ENCODE results near the gene CDC42EP5. TPM values are rescaled to one million over a fixed set of nuclear protein-coding genes. Genes with fewer than 3 reads are reported as not detected.

CDC42EP5 gene
- total RNA-seq, 1 donor from 2014 or later, result 33.4 TPM

- no peaks in the 10 kb centered on the region for H3K27me3 ChIP-seq
- intact Hi-C loops (cut with DNase I), result no loop called here
- peaks cover 0 to 9% of the 10 kb centered on the region in 2 donors for H3K36me3 ChIP-seq
- H3K9me3 ChIP-seq, result no peaks in the 10 kb centered on the region
- TF ChIP-seq, protein P1, sequence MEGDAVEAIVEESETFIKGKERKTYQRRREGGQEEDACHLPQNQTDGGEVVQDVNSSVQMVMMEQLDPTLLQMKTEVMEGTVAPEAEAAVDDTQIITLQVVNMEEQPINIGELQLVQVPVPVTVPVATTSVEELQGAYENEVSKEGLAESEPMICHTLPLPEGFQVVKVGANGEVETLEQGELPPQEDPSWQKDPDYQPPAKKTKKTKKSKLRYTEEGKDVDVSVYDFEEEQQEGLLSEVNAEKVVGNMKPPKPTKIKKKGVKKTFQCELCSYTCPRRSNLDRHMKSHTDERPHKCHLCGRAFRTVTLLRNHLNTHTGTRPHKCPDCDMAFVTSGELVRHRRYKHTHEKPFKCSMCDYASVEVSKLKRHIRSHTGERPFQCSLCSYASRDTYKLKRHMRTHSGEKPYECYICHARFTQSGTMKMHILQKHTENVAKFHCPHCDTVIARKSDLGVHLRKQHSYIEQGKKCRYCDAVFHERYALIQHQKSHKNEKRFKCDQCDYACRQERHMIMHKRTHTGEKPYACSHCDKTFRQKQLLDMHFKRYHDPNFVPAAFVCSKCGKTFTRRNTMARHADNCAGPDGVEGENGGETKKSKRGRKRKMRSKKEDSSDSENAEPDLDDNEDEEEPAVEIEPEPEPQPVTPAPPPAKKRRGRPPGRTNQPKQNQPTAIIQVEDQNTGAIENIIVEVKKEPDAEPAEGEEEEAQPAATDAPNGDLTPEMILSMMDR (IDR thresholded peaks at IDR 0.05), result no peak
- no peak for TF ChIP-seq POLR2AphosphoS5 (IDR thresholded peaks at IDR 0.05; ENCODE audit: insufficient read depth in 1 of 2, low read depth in 1 of 2)
- no peak for TF ChIP-seq POLR2A (IDR thresholded peaks at IDR 0.05)
- peaks cover 10% of the 10 kb centered on the region for H3K4me1 ChIP-seq
- DNase-seq (ENCODE audit: extremely low spot score in 2 of 2), result no peak
- no peak overlapping the region for H3K27ac ChIP-seq
- no peak overlapping the region for H3K4me3 ChIP-seq
Measured at GRCh38 chr19:54440641-54441040, 32.5 kb downstream of the CDC42EP5 start.

GRCh38 chr19:54439174-54439851 lies 33.8 kb downstream of the CDC42EP5 start:
- TF ChIP-seq POLR2AphosphoS5 (IDR thresholded peaks at IDR 0.05; ENCODE audit: insufficient read depth in 1 of 2, low read depth in 1 of 2) (no peak), POLR2A (IDR thresholded peaks at IDR 0.05) (no peak)
- TF ChIP-seq, protein P1 (IDR thresholded peaks at IDR 0.05), result no peak
- H3K4me3 ChIP-seq, result no peak overlapping the region
- no peak for DNase-seq (ENCODE audit: extremely low spot score in 2 of 2)
- no peaks in the 10 kb centered on the region for H3K27me3 ChIP-seq
- no peaks in the 10 kb centered on the region for H3K9me3 ChIP-seq
- H3K27ac ChIP-seq, result no peak overlapping the region
- peaks cover 23% of the 10 kb centered on the region for H3K4me1 ChIP-seq
- intact Hi-C loops (cut with DNase I), result no loop called here
- H3K36me3 ChIP-seq, result peaks cover 0 to 3% of the 10 kb centered on the region in 2 donors

GRCh38 chr19:54436628-54437252 lies 36.4 kb downstream of the CDC42EP5 start:
- no peak overlapping the region for H3K4me3 ChIP-seq
- no peak for TF ChIP-seq POLR2AphosphoS5 (IDR thresholded peaks at IDR 0.05; ENCODE audit: insufficient read depth in 1 of 2, low read depth in 1 of 2)
- TF ChIP-seq, protein P1 (IDR thresholded peaks at IDR 0.05), result no peak
- no peak for TF ChIP-seq POLR2A (IDR thresholded peaks at IDR 0.05)
- H3K36me3 ChIP-seq, result no peaks in the 10 kb centered on the region
- H3K27ac ChIP-seq, result peak overlapping the region; percentile 26
- H3K4me1 ChIP-seq, result peaks cover 24% of the 10 kb centered on the region
- H3K27me3 ChIP-seq, result no peaks in the 10 kb centered on the region
- intact Hi-C loops (cut with DNase I), result no loop called here
- no peaks in the 10 kb centered on the region for H3K9me3 ChIP-seq
- no peak for DNase-seq (ENCODE audit: extremely low spot score in 2 of 2)

DNA sequence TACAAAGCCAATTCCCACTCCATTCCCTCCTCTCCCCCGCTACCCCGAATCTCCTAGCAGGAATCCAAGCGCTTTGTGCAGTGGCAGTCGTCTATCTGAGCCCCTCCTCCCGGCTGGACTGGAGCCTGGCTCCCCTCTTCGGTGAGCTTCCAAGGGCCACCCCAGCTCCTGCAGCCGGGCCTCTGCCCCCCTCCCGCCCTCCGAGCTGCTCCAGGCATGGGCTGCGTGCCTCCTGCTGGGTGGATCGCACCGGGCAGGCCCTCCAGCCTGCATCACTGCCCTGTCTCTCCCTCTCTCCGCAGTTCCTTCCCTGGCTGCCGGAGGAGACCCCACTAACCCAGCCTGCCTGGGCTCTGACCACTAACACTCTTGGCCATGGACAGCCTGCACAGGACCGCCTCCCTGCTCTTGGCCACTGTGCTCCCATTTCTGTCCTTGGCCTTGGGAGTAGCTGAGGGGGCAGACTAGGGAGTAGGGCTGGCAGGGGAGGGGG lies 37.0 kb downstream of the CDC42EP5 start:
- DNase-seq (ENCODE audit: extremely low spot score in 2 of 2), result no peak
- intact Hi-C loops (cut with DNase I), result no loop called here

More for the DNA sequence above, 37.0 kb downstream of the CDC42EP5 start:
- TF ChIP-seq, protein P1 (IDR thresholded peaks at IDR 0.05), result no peak
- Histone ChIP-seq H3K9me3 (no peaks in the 10 kb centered on the region), H3K4me3 (no peak overlapping the region), H3K36me3 (no peaks in the 10 kb centered on the region), H3K27me3 (no peaks in the 10 kb centered on the region), H3K27ac (peak overlapping the region; percentile 26), H3K4me1 (peaks cover 31% of the 10 kb centered on the region)

Data from vagina (tissue), 2 donors.